Activated effector memory CD4-positive, alpha-beta T cell treated with anti-CD3 and anti-CD28 coated beads, Interleukin-2, amount 50 U/mL, for 16 hours (primary cell): ENCODE data around the gene PLA2G2D.
A peak's percentile ranks its signal among the peaks of the same experiment; 100 is the strongest.

ENCODE experiments used
- DNase-seq: peaks from one replicate; pipeline ENCODE4 v3.0.0-alpha.2; 2020

The PLA2G2D gene, protein sequence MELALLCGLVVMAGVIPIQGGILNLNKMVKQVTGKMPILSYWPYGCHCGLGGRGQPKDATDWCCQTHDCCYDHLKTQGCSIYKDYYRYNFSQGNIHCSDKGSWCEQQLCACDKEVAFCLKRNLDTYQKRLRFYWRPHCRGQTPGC

DNA sequence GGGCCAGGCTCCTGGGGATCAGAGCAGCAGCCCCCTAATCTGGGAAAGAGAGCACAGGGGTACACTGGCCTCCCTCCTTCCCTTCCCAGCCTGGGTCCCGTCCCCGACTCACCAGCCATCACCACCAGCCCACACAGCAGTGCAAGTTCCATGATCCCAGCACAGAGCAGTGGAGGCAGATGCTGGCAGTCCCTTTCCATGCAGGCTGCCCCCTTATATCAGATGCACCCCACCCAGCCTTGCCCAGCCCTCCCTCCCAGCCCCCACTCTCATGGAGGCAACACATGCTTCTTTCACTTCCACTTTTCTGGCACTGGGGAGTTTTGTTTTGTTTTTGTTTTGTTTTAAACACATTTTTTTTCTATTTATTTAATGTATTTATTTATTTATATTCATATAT is at the start of gene PLA2G2D:
Gene PLA2G2D (minus strand): TSS at position 190 of the 400 bp plus-strand sequence. CDS start 38 bp downstream, at position 152.
- DNase-seq: no peak

DNA sequence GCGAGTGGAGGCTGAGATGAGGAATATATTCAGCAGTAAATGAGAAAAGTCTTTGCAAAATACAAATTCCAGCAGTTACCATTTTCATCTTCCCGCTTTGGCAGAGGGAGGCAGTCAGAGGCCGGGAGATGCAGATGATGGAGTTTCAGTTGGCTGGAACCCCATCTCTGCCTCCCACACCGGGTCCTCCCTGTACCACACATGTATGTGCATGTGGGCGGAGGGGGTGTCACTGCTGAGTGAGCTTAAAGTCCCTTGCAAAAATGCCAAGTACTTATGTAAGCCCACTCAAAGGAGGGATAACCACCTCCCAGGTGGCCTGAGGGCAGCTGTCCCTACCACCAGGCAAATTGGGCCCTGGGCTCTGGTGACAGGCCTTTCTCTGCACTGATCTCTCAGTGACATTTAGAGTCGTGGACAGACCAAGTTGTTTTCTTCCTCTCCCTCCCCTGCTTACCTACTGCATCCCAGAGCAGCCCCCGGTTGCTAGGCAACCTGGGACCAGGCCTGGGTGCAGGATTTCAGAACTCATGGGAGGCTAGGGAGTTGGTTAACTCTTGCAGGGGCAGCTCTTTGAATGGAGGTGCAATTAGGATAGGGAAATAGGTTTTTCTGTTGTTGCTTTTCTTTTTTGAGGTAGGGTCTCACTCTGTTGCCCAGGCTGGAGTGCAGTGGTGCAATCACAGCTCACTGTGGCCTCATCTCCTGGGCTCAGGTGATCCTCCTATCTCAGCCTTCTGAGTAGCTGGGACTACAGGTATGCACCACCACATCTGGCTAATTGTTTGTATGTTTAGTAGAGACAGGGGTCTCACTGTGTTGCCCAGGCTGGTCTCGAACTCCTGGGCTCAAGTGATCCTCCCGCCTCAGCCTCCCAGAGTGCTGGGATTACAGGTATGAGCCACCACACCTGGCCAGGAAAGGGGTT is 49.5 kb upstream of the PLA2G2D start:
- DNase-seq: no peak

DNA sequence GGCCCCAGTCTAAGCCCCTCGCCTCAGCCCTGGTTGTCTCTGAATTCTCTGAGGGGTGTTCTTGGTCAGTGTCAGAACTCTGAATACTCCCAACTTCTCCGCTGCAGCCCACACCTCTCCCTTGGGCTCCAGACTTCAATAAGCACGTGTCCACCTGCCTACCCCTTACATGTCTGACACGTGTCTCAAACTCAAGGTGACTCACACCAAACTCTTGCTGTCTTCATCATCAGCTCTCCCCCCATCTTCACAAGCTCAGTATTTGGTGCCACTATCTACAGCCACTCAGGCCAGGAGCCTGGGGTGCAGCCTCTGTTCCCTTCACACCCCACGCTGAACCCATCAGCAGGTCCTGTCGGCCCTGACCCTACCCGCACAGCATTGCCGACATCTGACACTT is 47.8 kb upstream of the PLA2G2D start:
- no peak for DNase-seq

DNA sequence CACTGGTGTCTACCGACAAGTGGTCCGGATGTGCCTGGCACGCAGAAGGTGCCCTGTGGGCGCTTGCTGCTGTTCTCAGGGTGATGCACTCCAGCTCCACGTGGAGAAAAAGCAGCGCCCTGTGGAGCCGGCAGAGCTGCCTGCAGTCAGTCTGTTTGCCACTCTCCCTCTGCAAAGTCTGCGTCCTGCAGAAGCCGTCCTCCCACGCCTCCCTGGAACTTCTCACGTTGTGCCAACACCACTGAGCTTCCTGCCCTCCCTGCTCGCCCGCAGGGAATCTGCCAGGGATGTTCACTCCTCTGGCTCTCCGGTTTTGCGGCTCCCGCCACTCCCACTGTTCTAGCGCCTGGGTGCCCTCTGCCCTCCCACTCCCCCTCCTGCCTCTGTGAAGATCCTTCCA is 46.7 kb upstream of the PLA2G2D start:
- no peak for DNase-seq

DNA sequence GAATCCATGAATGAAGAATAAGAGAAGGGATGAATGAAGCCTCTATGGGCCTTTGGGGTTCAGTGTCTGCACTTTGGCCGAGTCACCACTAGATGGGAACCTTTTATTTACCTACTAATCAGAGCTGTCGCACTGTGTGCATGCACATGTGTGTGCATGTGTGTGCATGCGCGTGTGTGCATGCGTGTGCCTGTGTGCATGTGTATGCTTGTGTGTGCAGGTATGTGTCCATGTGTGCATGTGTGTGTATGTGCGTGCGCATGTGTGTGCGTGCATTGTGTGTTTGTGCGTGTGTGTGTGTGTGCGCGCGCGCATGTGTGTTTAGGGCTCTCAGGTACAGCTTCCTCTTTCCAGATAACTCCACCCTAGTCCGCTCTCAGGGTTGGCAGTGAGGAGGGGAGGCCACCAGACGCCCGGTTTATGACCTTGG is 46.2 kb upstream of the PLA2G2D start:
- no peak for DNase-seq

DNA sequence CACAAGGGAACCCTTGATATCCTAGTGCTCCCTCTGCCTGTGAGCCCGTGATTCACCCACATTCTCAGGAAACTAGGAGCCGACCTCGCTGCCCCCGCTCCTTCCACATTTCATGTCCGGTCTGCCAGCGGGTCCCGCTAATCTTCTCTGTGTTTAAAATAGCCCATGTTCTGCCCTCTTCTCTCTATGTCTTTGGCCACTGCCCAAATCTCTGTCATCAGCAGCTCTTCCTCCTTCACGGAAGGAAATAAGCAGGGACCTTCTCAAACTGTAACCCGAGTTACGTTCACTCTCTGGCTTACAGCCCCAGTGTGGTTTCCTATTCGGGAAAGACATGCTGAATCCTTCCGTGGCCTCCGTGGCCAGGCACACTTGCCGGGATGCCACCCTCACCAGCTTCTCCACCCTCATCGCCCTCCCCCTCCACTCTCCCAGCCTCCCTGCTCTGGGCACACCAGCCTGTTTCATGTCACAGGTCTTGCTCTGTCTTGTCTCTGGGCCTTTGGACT is 45.4 kb upstream of the PLA2G2D start:
- no peak for DNase-seq

DNA sequence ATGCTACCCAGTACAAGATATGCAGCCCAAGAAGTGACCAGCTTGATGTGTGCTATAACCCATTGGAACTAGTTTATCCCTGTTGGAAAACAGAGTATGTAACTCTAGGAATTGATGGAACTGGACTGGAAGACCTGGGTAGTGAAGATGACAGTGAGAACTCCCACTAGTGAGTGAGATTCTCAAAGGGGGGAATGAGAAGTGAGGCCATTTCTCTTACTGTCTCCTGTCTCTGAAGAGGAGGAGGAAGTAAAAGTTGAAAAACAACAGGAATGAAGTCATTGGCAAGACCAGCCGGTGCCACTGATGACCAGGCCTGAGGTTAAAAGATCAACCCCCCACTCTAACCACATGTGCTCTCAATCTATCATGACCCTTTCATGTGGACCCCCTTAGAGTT is 40.7 kb upstream of the PLA2G2D start:
- no peak for DNase-seq

DNA sequence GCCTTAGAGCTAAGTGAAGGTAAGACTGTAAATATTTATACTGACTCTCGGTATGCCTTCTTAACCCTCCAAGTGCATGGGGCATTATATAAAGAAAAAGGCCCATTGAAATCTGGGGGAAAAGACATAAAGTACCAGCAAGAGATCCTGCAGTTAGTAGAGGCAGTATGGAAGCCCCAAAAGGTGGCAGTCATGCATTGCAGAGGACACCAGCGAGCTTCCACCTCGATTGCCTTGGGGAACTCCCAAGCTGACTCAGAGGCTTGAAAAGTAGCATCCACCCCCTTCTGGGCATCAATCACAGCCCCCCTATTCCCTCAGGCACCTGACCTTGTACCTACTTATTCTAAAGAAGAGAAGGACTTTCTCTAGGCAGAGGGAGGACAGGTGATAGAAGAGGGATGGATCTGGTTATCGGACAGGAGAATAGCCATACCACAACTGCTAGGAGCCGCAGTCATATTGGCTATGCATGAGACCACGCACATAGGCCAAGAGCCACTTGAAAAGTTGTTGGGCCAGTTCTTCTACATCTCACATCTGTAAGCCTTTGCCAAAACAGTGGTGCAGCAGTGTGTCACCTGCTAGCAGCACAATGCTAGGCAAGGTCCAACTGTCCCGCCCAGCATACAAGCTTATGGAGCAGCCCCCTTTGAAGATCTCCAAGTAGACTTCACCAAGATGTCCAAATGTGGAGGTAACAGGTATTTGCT is 39.2 kb upstream of the PLA2G2D start:
- no peak for DNase-seq

DNA sequence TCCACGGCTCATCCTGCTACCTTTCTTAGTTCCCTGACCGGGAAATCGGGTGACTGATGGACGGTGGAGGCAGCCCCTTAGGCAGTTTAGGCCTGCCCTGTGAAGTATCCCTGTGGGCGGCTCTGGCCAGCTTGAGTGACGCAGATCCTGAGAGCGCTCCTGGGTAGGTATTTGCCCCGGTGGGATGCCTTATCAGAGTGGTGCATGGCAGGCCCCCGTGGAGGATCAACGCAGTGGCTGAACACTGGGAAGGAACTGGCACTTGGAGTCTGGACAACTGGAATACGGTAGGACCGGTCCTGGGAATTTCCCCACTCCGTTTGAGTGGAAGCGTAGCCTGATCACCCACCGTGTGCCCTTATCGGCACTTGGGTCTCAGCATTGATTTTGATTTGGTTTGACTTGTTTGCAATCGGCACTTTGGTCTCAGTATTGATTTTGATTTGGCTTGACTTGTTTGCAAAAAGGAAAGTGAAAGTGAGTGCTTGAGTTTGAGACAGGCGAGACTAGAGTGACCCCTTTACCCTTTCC is 35.0 kb upstream of the PLA2G2D start:
- DNase-seq: peak; percentile 61

DNA sequence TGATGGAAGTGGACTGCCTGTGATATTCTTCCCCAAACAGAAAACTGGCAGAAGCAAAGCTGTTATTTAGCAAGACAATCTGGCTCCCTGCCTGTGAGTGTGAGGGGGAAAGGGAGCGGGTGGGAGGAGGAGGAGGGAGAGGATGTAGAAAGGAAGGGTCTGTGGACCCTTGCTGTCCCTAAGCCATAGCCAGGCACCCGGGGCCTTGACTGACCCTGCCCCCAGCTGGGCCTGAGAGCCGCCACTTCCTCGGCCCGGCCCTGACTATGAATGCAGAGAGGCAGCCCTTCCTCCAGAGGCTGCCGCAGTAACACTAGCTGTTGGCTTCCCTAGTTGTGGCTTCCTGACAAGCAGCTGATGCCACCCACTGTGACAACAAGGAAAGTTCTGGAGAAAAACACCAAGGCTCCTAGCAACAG is 33.7 kb upstream of the PLA2G2D start:
- peak; percentile 17 for DNase-seq

DNA sequence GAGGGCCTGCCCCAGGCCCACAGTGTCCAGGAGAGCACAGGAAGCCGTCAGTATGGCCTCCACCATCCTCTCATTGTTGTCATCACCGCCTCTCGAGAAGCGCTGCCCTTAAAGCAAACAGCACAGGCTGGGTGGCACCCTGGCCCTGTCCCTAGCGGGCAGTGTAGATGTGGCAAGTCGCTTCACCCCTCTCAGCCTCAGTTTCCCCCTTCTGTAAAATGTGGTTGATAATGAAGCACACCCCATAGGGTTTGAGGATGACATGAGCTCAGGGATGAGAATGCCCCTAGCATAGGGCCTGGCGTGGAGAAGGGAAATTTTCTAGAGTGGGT is 33.2 kb upstream of the PLA2G2D start:
- no peak for DNase-seq

DNA sequence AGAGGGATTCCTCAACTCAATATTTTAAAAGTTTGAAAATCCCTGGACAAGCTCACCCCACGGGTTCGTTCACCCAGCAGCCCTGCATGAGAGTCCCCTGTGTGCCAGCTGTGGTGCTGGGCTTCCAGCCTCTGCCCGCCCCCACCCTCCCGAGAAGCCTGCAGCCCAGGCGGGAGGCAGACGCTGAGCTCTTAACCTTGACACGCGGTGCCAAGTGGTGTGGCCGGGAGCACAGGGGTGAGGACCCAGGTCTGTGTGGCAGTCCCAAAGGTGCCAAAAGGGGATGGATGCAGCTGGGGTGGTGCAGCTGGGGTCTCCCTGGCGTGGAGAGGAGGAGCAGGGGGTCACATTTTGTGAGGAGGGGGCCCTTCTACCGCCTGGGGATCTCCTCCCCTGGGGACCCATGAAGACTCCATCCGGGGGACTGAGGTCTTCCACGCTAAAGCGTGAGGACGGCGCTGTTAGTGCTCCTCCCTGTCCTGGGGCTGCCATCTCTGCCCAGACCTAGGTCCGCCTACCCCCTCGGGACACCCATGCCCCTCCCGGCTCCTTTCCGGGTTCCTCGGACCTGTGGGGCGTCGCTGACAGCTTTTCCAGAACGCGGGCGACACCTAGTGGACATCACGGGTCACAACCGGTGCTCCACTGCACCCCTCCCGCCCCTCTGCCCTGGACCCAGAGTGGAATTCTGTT is 32.7 kb upstream of the PLA2G2D start:
- DNase-seq: peak; percentile 91

DNA sequence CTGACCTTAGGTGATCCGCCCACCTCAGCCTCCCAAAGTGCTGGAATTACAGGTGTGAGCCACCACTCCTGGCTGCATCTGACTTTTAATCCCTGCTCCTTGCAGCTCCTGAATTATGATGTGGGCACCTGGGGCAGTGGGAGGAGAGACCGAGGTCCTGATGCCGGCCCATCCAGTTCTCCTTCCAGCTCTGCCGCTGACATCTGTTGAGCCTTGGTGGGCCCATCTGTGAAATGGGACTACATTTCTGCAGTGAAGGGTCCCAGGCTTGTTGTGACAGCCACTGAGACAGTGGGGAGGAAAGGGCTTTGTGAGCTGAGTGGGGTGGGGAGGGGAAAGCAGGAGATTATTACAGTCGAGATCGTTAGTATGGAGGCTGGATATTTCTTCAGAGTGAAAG is 31.6 kb upstream of the PLA2G2D start:
- no peak for DNase-seq

DNA sequence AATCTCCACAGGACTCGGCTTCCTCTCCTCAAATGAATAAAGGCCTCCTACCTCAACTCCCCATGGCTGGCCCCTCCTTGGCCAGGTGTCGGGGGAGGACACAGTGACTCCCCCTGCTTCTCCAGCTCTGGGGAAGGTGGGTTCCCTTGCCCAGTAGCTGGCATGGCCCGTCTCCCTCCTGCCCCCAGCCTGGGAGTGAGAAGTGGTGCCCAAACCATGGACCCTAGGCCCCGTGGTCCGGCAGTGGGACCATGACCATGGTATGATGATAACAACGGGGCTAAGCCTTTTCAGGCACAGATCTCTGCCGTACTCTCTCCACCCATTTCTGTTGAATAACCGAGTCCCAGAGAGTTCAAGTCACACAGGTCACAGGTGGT is 31.0 kb upstream of the PLA2G2D start:
- DNase-seq: no peak

DNA sequence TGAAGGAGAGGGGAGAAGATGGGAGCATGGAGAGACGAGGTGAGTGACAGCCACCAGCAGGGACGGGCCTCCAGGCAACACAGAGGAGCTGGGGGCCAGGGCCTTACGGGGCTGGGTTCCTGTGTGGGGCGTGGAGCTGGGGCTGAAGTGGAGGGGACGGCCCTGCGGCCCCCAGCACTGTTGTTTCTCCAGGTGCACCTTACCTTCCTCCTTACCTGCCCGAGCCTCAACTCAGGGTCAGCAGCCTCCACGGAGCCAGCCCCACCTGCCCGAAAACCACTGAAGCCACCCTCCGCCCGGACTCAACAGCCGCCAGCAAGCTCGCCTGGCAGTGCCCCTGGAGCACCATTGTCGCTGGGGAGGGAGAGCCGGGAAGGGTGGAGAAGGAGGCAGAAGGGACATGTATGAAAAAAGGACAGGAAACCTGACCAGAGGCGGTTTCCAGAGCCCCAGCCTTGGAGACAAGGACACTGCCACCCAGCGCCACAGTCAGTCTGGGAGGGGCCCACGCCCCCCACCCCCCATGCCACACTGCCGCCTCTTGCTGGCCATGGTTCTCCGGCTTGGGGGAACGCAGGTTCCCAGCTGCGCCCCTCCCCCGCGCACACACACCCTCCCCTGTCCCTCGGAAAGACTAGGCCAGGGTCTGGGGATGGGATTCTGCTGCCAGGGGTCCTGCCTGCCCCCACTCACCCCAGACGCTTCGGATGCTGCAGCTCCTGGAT is 30.4 kb upstream of the PLA2G2D start:
- DNase-seq: no peak

DNA sequence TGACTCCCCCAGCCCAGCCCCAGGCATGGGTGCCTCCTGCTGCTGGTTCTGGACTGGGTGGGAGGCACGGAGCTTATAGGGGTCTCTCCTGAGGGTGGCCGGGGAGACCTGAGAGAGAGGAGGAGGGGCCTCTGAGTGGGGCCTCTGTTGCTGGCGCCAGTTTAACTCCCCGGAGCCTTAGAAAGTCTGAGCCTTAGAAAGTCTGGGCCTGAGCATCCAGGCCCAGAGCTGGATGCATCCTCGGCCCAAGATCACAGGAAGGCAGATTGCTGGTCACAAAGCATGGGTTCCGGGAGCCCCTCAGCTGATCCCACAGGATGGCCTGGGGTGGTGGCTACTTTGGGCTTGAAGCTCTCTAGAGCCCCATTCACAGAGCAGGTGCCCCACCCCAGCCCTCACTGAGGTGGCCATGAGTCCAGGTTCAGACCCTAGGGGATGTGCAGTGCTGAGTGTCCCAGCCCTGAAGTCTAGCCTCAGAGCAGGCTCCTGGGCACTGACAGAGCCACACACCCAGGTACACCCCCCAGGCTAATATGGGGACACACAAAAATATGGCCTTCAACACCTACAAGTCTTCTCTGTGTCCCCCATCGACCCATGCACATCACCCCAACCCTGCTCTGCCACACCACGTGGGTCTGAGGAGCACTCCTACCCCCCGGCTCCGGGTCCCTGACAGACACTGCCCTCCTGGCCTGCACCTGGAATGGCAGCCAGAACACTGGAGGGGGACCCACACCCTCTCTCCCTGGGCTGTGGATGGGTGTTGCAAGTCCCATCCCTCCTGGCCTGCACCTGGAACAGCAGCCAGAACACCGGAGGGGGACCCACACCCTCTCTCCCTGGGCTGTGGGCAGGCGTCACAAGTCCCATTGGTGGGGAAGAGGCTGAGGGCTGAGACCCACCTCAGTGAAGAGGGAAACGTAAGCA is 29.5 kb upstream of the PLA2G2D start:
- no peak for DNase-seq

DNA sequence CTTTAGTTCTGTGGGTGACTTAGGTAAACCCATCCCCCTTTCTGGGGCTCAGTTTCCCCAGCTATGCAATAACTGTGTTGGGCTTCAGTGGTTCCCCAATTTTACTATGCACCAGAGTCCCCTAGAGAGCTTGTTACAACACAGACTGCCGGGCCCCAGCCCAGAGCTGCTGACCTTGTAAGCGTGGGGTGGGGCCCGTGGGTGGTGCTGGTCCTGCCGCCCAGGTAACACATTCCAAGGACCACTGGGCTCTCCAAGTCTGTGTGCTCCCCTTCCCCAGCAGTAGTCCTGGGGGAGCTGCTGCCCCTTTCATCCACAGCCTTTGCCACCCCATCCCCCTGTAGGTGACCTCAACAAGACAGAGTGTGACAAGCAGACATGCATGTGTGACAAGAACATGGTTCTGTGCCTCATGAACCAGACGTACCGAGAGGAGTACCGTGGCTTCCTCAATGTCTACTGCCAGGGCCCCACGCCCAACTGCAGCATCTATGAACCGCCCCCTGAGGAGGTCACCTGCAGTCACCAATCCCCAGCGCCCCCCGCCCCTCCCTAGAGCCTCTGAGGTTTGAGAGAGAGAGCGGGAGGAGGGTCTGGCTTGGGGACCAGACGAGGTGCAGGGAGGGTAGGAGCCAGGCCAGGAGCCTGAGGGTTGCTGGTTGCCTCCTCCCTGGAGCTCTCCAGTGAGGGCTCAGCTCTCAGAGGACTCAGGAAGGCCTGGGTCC is 28.7 kb upstream of the PLA2G2D start:
- DNase-seq: no peak

DNA sequence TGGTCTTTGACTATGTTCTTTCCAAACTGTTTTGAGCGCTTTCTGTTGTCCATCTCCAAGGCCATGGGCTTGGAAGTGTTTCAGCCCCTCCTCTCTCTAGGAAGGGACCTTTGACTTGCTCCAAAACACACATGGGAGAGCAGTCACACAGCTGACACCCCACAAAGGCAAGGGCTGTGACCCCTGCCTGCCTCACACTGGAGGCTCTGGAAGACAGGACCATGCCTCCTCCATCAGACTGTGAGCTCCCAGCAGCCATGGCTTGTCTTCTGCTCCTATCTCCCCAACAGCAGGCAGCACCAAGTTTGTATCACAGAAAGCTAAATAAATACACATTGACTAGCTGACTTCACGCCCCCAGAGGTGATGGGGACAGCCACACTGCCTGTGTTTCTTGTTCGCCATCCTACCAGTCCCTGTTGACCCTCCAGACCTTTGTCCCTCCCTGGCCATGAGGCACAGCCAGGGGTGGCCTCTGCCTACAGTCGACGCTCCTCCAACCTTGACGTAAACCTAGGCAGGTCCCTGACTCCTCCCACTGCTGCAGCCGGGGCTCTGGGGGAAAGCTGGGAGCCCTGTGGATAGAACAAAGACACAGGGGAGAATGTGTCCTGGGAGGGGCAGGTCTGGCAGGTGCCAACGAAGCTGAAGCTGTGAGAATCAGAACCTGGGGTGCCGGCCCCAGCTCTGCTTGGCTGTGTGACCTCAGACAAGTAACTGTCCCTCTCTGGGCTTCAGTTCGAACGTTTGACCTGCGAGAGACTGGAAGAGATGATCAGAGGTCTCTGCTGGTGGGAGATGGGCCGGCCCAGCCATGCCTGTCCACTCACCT is 24.6 kb upstream of the PLA2G2D start:
- DNase-seq: no peak

DNA sequence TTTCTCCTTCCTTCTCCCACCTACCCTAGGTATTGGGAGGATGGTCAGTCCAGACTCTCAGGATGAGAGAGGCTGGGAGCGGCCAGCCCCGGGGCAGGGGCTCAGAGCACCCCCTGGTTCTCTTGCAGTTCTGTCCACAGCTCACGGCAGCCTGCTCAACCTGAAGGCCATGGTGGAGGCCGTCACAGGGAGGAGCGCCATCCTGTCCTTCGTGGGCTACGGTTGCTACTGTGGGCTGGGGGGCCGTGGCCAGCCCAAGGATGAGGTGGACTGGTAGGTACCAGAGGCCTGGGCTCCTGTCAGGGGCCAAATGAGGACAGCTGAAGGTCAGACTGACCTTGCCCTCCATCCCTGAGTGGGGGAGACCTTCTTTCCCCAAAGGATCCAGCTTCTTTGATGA is 24.0 kb upstream of the PLA2G2D start:
- DNase-seq: no peak
